ENCODE data around the gene NGEF.
"Not testable (repeated sequence)": the region's sequence is repeated elsewhere in the genome, so short reads cannot be mapped to it uniquely, and the experiment has no call there.

NGEF gene

GRCh38 chr2:232871835-232872736, 141.0 kb downstream of the NGEF start:
- DNase-seq (ENCODE audit: low read depth in 2 of 2), result no peak

- no peak for DNase-seq (ENCODE audit: low read depth in 2 of 2)
These were observed 141.6 kb downstream of the NGEF start for GRCh38 chr2:232871418-232871834.

- no peak for DNase-seq (ENCODE audit: low read depth in 2 of 2)
These were observed 142.2 kb downstream of the NGEF start for GRCh38 chr2:232870766-232871371.

- no peak for DNase-seq (ENCODE audit: low read depth in 2 of 2)
These were observed 142.9 kb downstream of the NGEF start, which contains the start of gene SNORC for GRCh38 chr2:232870018-232870765. Gene SNORC, plus strand, starts transcription at chr2:232870264. Its CDS starts 78 bp downstream, at chr2:232870342.

- DNase-seq (ENCODE audit: low read depth in 2 of 2), result no peak
These were observed 143.7 kb downstream of the NGEF start for GRCh38 chr2:232869138-232870017.

GRCh38 chr2:232866104-232866503, 147.0 kb downstream of the NGEF start:
- no peak for DNase-seq (ENCODE audit: low read depth in 2 of 2)

- DNase-seq (ENCODE audit: low read depth in 2 of 2), result no peak
These were observed 147.9 kb downstream of the NGEF start for GRCh38 chr2:232865165-232865564.

- no peak for DNase-seq (ENCODE audit: low read depth in 2 of 2)
These were observed 149.1 kb downstream of the NGEF start for GRCh38 chr2:232863996-232864395.

- no peak for DNase-seq (ENCODE audit: low read depth in 2 of 2)
These were observed 151.7 kb downstream of the NGEF start for GRCh38 chr2:232861353-232861752.

GRCh38 chr2:232860593-232861241, 152.3 kb downstream of the NGEF start:
- no peak for DNase-seq (ENCODE audit: low read depth in 2 of 2)

- no peak for DNase-seq (ENCODE audit: low read depth in 2 of 2)
These were observed 153.6 kb downstream of the NGEF start for GRCh38 chr2:232859385-232859916.

GRCh38 chr2:232857158-232857563, 155.9 kb downstream of the NGEF start:
- no peak for DNase-seq (ENCODE audit: low read depth in 2 of 2)

GRCh38 chr2:232854082-232854481, 159.0 kb downstream of the NGEF start:
- DNase-seq (ENCODE audit: low read depth in 2 of 2), result no peak

- DNase-seq (ENCODE audit: low read depth in 2 of 2), result no peak
These were observed 160.4 kb downstream of the NGEF start for GRCh38 chr2:232852676-232853075.

GRCh38 chr2:232852081-232852480, 161.0 kb downstream of the NGEF start:
- DNase-seq (ENCODE audit: low read depth in 2 of 2), result not testable (repeated sequence)

GRCh38 chr2:232850039-232850438, 163.0 kb downstream of the NGEF start:
- DNase-seq (ENCODE audit: low read depth in 2 of 2), result no peak

GRCh38 chr2:232846055-232846454, 167.0 kb downstream of the NGEF start:
- DNase-seq (ENCODE audit: low read depth in 2 of 2), result no peak

- no peak for DNase-seq (ENCODE audit: low read depth in 2 of 2)
These were observed 169.2 kb downstream of the NGEF start for GRCh38 chr2:232843834-232844233.

GRCh38 chr2:232842689-232843088, 170.4 kb downstream of the NGEF start:
- DNase-seq (ENCODE audit: low read depth in 2 of 2), result no peak

GRCh38 chr2:232839411-232840079, 173.5 kb downstream of the NGEF start:
- DNase-seq (ENCODE audit: low read depth in 2 of 2), result no peak

Data from activated CD4-positive, alpha-beta T cell treated with anti-CD3 and anti-CD28 coated beads for 24 hours (primary cell).